ENCODE results near the gene THSD4.

GRCh38 chr15:71168166-71168834 lies 53.0 kb downstream of the THSD4 start:
- TF ChIP-seq, protein P1, sequence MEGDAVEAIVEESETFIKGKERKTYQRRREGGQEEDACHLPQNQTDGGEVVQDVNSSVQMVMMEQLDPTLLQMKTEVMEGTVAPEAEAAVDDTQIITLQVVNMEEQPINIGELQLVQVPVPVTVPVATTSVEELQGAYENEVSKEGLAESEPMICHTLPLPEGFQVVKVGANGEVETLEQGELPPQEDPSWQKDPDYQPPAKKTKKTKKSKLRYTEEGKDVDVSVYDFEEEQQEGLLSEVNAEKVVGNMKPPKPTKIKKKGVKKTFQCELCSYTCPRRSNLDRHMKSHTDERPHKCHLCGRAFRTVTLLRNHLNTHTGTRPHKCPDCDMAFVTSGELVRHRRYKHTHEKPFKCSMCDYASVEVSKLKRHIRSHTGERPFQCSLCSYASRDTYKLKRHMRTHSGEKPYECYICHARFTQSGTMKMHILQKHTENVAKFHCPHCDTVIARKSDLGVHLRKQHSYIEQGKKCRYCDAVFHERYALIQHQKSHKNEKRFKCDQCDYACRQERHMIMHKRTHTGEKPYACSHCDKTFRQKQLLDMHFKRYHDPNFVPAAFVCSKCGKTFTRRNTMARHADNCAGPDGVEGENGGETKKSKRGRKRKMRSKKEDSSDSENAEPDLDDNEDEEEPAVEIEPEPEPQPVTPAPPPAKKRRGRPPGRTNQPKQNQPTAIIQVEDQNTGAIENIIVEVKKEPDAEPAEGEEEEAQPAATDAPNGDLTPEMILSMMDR (IDR thresholded peaks at IDR 0.05; ENCODE audit: low read length) = no peak
- no peak for TF ChIP-seq EZH2 (optimal IDR thresholded peaks at IDR 0.05; ENCODE audit: low read depth, low read length)

Data from MM.1S (cell line).